Measurements from ENCODE around the gene ZNF302.

Gene ZNF302

DNA sequence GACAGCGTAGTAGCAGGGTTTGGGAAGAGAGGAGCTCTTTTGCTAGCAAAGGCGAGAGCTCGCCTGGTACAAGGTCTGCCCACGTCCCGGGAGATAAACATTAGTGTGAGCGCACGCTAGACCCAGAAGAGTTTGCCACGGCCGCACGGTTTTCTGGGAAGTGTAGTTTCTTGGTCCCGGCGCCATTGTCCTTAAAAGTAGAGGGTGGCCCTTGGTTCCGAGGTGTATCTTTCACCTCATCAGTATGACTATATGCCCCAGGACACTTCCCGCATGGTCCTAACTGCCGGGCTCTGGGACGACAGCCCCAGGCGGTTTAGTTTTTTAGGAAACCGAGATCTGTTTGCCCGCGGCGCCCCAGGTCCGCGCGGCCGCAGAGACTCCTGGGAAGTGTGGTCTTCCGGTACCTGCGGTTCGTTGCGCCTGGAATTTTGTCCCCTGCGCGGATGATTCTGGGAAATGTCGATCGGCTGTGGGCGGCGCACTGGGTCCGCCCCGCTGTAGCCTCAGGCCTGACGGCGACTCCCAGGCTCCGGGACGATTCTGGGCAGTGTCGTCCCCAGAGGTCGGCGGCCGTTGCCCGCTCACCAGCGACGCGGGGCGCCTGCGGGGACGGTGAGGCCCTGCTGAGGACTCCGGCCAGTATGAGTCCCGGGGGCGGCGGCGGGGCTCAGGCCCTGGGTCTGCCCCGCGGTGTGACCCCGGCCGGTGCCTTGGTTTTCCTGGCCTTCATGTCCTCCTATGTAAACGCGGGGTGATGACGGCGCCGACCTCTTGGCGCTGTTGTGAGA lies 56.5 kb downstream of the ZNF302 start, which contains the start of gene ZNF181:
Gene ZNF181, plus strand, starts transcription at position 498 of the 791 bp plus-strand sequence. CDS start 795 bp downstream, outside the sequence.
- Mint-ChIP-seq H3K36me3 (ENCODE audit: low read depth) (peaks cover 38% of the 10 kb centered on the region), H3K4me1 (peaks cover 19% of the 10 kb centered on the region), H3K4me3 (peak within 1 kb of the TSS; percentile 93), H3K27ac (peak within 1 kb of the TSS; percentile 98), H3K9me3 (peaks cover 37% of the 10 kb centered on the region), H3K27me3 (ENCODE audit: low read depth, poor library complexity) (peaks cover 6% of the 10 kb centered on the region)
- DNase-seq: peak; percentile 84
- TF ChIP-seq, protein P1, sequence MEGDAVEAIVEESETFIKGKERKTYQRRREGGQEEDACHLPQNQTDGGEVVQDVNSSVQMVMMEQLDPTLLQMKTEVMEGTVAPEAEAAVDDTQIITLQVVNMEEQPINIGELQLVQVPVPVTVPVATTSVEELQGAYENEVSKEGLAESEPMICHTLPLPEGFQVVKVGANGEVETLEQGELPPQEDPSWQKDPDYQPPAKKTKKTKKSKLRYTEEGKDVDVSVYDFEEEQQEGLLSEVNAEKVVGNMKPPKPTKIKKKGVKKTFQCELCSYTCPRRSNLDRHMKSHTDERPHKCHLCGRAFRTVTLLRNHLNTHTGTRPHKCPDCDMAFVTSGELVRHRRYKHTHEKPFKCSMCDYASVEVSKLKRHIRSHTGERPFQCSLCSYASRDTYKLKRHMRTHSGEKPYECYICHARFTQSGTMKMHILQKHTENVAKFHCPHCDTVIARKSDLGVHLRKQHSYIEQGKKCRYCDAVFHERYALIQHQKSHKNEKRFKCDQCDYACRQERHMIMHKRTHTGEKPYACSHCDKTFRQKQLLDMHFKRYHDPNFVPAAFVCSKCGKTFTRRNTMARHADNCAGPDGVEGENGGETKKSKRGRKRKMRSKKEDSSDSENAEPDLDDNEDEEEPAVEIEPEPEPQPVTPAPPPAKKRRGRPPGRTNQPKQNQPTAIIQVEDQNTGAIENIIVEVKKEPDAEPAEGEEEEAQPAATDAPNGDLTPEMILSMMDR (IDR thresholded peaks at IDR 0.05): no peak

DNA sequence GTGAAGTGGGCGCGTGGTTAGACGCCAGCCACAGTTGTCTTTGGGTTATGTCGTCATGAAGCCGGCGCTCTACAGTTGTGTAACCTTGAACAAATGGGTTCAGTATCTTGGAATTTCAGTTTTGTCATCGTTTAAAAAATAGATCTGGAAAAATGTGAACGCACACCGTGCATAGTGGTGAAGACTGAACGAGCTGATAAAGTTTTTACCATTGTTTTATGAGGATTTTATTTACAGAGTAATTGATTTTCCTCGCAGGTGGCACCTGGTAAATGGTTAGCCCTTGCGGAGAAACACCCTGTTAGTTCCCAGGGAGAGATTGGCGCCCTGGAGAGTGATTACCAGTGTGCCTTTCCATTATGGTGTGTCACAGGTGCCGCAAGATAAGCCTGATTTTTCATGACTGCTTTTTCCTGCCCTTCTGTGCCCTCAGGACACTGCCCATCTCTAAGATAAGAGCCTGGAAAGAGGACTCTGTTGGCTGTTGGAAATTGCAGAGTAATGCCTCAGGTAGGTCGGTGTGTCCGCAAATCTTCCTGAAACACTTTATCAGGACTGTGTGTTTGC lies 57.1 kb downstream of the ZNF302 start:
- TF ChIP-seq, protein P1 (IDR thresholded peaks at IDR 0.05): no peak
- peak overlapping the region; percentile 93 for H3K4me3 Mint-ChIP-seq
- H3K27ac Mint-ChIP-seq: peak overlapping the region; percentile 98
- H3K36me3 Mint-ChIP-seq (ENCODE audit: low read depth): peaks cover 45% of the 10 kb centered on the region
- no peaks in the 10 kb centered on the region for H3K27me3 Mint-ChIP-seq (ENCODE audit: low read depth, poor library complexity)
- peaks cover 44% of the 10 kb centered on the region for H3K9me3 Mint-ChIP-seq
- DNase-seq: no peak
- peaks cover 19% of the 10 kb centered on the region for H3K4me1 Mint-ChIP-seq
